Mesenchymal stem cell (in vitro differentiated cells and primary cell): ENCODE measurements around the gene TEKT3.

Experiments used
- DNase-seq: peaks from one replicate; pipeline ENCODE4 v3.0.0-alpha.2; 2013
- H2AFZ ChIP-seq: one replicate; pipeline ENCODE4 v1.6.1; 2013; ENCODE audit warnings: low read depth, mild to moderate bottlenecking, control low read depth, inconsistent platforms, low read length, moderate library complexity
- H2AK5ac ChIP-seq: 2 replicates; pipeline ENCODE4 v1.6.1; 2013; ENCODE audit warnings: low read length, moderate library complexity, mild to moderate bottlenecking, inconsistent platforms; ENCODE audit not compliant: severe bottlenecking
- H2BK120ac ChIP-seq: one replicate; pipeline ENCODE4 v1.6.1; 2013; ENCODE audit warnings: low read depth, mild to moderate bottlenecking, inconsistent platforms, low read length, moderate library complexity
- H2BK12ac ChIP-seq, 2 experiments: one replicate each; pipeline ENCODE4 v1.6.1; 2013; ENCODE audit warnings: inconsistent platforms in 2 of 2, low read length in 2 of 2, mild to moderate bottlenecking in 2 of 2, moderate library complexity in 2 of 2, control low read depth in 1 of 2
- H2BK15ac ChIP-seq: one replicate; pipeline ENCODE4 v1.6.1; 2013; ENCODE audit warnings: mild to moderate bottlenecking, low read depth, inconsistent platforms; ENCODE audit not compliant: poor library complexity, severe bottlenecking
- H2BK5ac ChIP-seq: 2 replicates; pipeline ENCODE4 v1.6.1; 2013; ENCODE audit warnings: low read depth, mild to moderate bottlenecking, low read length, control low read depth, inconsistent platforms; ENCODE audit not compliant: poor library complexity, severe bottlenecking
- H3K14ac ChIP-seq, 2 experiments: one replicate each; pipeline ENCODE4 v1.6.1; 2013; ENCODE audit warnings: inconsistent platforms in 2 of 2, low read length in 2 of 2, control low read depth in 1 of 2, mild to moderate bottlenecking in 1 of 2, moderate library complexity in 1 of 2
- H3K18ac ChIP-seq, 2 experiments: one replicate each; pipeline ENCODE4 v1.6.1; 2013; ENCODE audit warnings: inconsistent platforms in 2 of 2, low read length in 2 of 2, control low read depth in 1 of 2, low read depth in 1 of 2, mild to moderate bottlenecking in 1 of 2
- H3K23ac ChIP-seq, 2 experiments: one replicate each; pipeline ENCODE4 v1.6.1; 2013; ENCODE audit warnings: inconsistent platforms in 2 of 2, low read length in 2 of 2, mild to moderate bottlenecking in 2 of 2, moderate library complexity in 2 of 2, control low read depth in 1 of 2
- H3K27ac ChIP-seq: 2 replicates; pipeline ENCODE4 v1.5.1; 2013; ENCODE audit warnings: mild to moderate bottlenecking, moderate library complexity, low read length, control low read depth, inconsistent platforms; ENCODE audit not compliant: poor library complexity, severe bottlenecking
- H3K27me3 ChIP-seq, 2 experiments: 2 replicates each; pipeline versions ENCODE4 v1.6.1 to v1.7.0; 2013; ENCODE audit warnings: low read length in 2 of 2, mild to moderate bottlenecking in 2 of 2, moderate library complexity in 2 of 2, control low read depth in 1 of 2, inconsistent platforms in 1 of 2; ENCODE audit not compliant: control insufficient read depth in 1 of 2, insufficient read depth in 1 of 2
- H3K36me3 ChIP-seq, 2 experiments: 2 replicates each; pipeline versions ENCODE4 v1.6.1 to v1.7.0; 2013; ENCODE audit warnings: low read length in 2 of 2, control low read depth in 1 of 2, inconsistent platforms in 1 of 2, low read depth in 1 of 2, mild to moderate bottlenecking in 1 of 2; ENCODE audit not compliant: insufficient read depth in 2 of 2, control insufficient read depth in 1 of 2
- H3K4ac ChIP-seq, 2 experiments: one replicate each; pipeline ENCODE4 v1.6.1; 2013; ENCODE audit warnings: inconsistent platforms in 2 of 2, low read length in 2 of 2, mild to moderate bottlenecking in 2 of 2, moderate library complexity in 2 of 2, control low read depth in 1 of 2, low read depth in 1 of 2
- H3K4me1 ChIP-seq: 2 replicates; pipeline ENCODE4 v1.6.1; 2013; ENCODE audit warnings: low read depth, low read length, control low read depth; ENCODE audit not compliant: control insufficient read depth, insufficient read depth
- H3K4me2 ChIP-seq: 2 replicates; pipeline ENCODE4 v1.6.1; 2013; ENCODE audit warnings: low read length, mild to moderate bottlenecking, inconsistent platforms; ENCODE audit not compliant: poor library complexity, severe bottlenecking
- H3K4me3 ChIP-seq, 2 experiments: 2 replicates each; pipeline versions ENCODE4 v1.5.1 to v1.7.0; 2013; ENCODE audit warnings: low read length in 2 of 2, mild to moderate bottlenecking in 2 of 2, control low read depth in 1 of 2, low read depth in 1 of 2; ENCODE audit not compliant: insufficient read depth in 1 of 2
- H3K79me1 ChIP-seq: replicated peaks from 2 replicates; pipeline ENCODE4 v1.6.1; 2013; ENCODE audit warnings: mild to moderate bottlenecking, control low read depth, low read length, inconsistent platforms; ENCODE audit not compliant: poor library complexity, severe bottlenecking
- H3K9ac ChIP-seq: 2 replicates; pipeline ENCODE4 v1.7.0; 2013; ENCODE audit warnings: mild to moderate bottlenecking, low read length, moderate library complexity
- H3K9me3 ChIP-seq: 2 replicates; pipeline ENCODE4 v1.7.0; 2013; ENCODE audit warnings: mild to moderate bottlenecking, low read length; ENCODE audit not compliant: control insufficient read depth
- H4K8ac ChIP-seq: one replicate; pipeline ENCODE4 v1.6.1; 2013; ENCODE audit warnings: inconsistent platforms, mild to moderate bottlenecking, low read length, moderate library complexity
- H4K91ac ChIP-seq: one replicate; pipeline ENCODE4 v1.6.1; 2013; ENCODE audit warnings: mild to moderate bottlenecking, low read length, inconsistent platforms
- WGBS: methylation state at CpG from one replicate; pipeline ENCODE4 v1.1.7; 2013; ENCODE audit warnings: mixed read lengths; 5-methylcytosine and 5-hydroxymethylcytosine counted together

Gene TEKT3

GRCh38 chr17:15267996-15268395 lies 73.4 kb downstream of the TEKT3 start:
- H3K36me3 ChIP-seq: no peaks in the 10 kb centered on the region
- H3K27me3 ChIP-seq: no peaks in the 10 kb centered on the region
- H3K4me2 ChIP-seq: no peak overlapping the region
- H3K9ac ChIP-seq: no peak overlapping the region
- H3K9me3 ChIP-seq: no peaks in the 10 kb centered on the region
- no peaks in the 10 kb centered on the region for H3K79me1 ChIP-seq
- no peak overlapping the region for H3K14ac ChIP-seq
- no peak overlapping the region for H4K8ac ChIP-seq
- 78% methylated on average over 2 of the region's 3 CpGs for WGBS
- no peak overlapping the region for H3K23ac ChIP-seq
- no peak overlapping the region for H2AK5ac ChIP-seq
- H3K4ac ChIP-seq: no peak overlapping the region
- no peak overlapping the region for H3K18ac ChIP-seq
- no peak overlapping the region for H2AFZ ChIP-seq
- no peak overlapping the region for H4K91ac ChIP-seq
- no peak overlapping the region for H2BK12ac ChIP-seq
- H2BK15ac ChIP-seq: no peak overlapping the region
- H2BK120ac ChIP-seq: no peak overlapping the region
- DNase-seq: no peak
- H3K4me3 ChIP-seq: no peak overlapping the region
- H2BK5ac ChIP-seq: no peak overlapping the region
- H3K4me1 ChIP-seq: peaks cover 12% of the 10 kb centered on the region
- no peak overlapping the region for H3K27ac ChIP-seq

GRCh38 chr17:15266325-15267125 lies 74.9 kb downstream of the TEKT3 start:
- peak overlapping the region in 1 of 2 experiments; percentile 28 for H3K18ac ChIP-seq
- no peaks in the 10 kb centered on the region for H3K27me3 ChIP-seq
- no peak overlapping the region for H2BK5ac ChIP-seq
- H3K4ac ChIP-seq: no peak overlapping the region
- H2BK15ac ChIP-seq: no peak overlapping the region
- H2AK5ac ChIP-seq: no peak overlapping the region
- H2BK120ac ChIP-seq: no peak overlapping the region
- H3K4me3 ChIP-seq: no peak overlapping the region
- no peak overlapping the region for H2AFZ ChIP-seq
- no peak for DNase-seq
- H3K14ac ChIP-seq: no peak overlapping the region
- H3K79me1 ChIP-seq: no peaks in the 10 kb centered on the region
- H3K9me3 ChIP-seq: no peaks in the 10 kb centered on the region
- no peaks in the 10 kb centered on the region for H3K36me3 ChIP-seq
- H4K91ac ChIP-seq: no peak overlapping the region
- peak overlapping the region in 1 of 2 experiments; percentile 2 for H2BK12ac ChIP-seq
- H3K4me2 ChIP-seq: no peak overlapping the region
- WGBS: 92% methylated on average over 13 of the region's 13 CpGs
- no peak overlapping the region for H4K8ac ChIP-seq
- no peak overlapping the region for H3K23ac ChIP-seq
- no peak overlapping the region for H3K27ac ChIP-seq
- H3K4me1 ChIP-seq: peaks cover 12% of the 10 kb centered on the region
- no peak overlapping the region for H3K9ac ChIP-seq

- Histone ChIP-seq H3K4me3 (peak within 1 kb of the TSS in 1 of 2 experiments; percentile 92), H3K18ac (no peak within 1 kb of the TSS), H4K91ac (peak within 1 kb of the TSS; percentile 25), H2BK120ac (no peak within 1 kb of the TSS), H3K9ac (peak within 1 kb of the TSS; percentile 96), H3K79me1 (no peaks in the 10 kb centered on the region), H3K4me2 (no peak within 1 kb of the TSS), H2BK5ac (no peak within 1 kb of the TSS), H2BK12ac (peak within 1 kb of the TSS in 1 of 2 experiments; percentile 45), H4K8ac (no peak within 1 kb of the TSS), H2AFZ (no peak within 1 kb of the TSS), H3K27ac (no peak within 1 kb of the TSS), H3K4ac (no peak within 1 kb of the TSS), H2BK15ac (no peak within 1 kb of the TSS), H3K36me3 (peaks cover 0 to 1% of the 10 kb centered on the region in 2 experiments), H3K4me1 (peaks cover 14% of the 10 kb centered on the region), H2AK5ac (no peak within 1 kb of the TSS), H3K9me3 (no peaks in the 10 kb centered on the region), H3K23ac (no peak within 1 kb of the TSS), H3K14ac (no peak within 1 kb of the TSS), H3K27me3 (no peaks in the 10 kb centered on the region)
- DNase-seq: no peak
- 93% methylated on average over 6 of the region's 6 CpGs for WGBS
Measured at GRCh38 chr17:15265131-15265530, 76.3 kb downstream of the TEKT3 start, which contains the start of gene PMP22. TSS of gene PMP22 (minus strand) at chr17:15265326. CDS start at chr17:15260727, 4,599 bp downstream.

GRCh38 chr17:15264542-15264941 lies 76.9 kb downstream of the TEKT3 start:
- Histone ChIP-seq H3K9ac (peak overlapping the region; percentile 96), H3K18ac (no peak overlapping the region), H3K4me1 (peaks cover 14% of the 10 kb centered on the region), H3K79me1 (no peaks in the 10 kb centered on the region), H3K23ac (no peak overlapping the region), H2AFZ (no peak overlapping the region), H3K14ac (no peak overlapping the region), H3K9me3 (no peaks in the 10 kb centered on the region), H3K36me3 (peaks cover 0 to 5% of the 10 kb centered on the region in 2 experiments), H3K4ac (no peak overlapping the region), H2BK120ac (no peak overlapping the region), H4K91ac (peak overlapping the region; percentile 25), H3K4me2 (no peak overlapping the region), H3K27ac (no peak overlapping the region), H2BK5ac (no peak overlapping the region), H2BK15ac (no peak overlapping the region), H2BK12ac (peak overlapping the region in 1 of 2 experiments; percentile 45), H2AK5ac (no peak overlapping the region), H4K8ac (no peak overlapping the region), H3K4me3 (peak overlapping the region in 1 of 2 experiments; percentile 92), H3K27me3 (no peaks in the 10 kb centered on the region)
- DNase-seq: no peak
- 84% methylated on average over 2 of the region's 2 CpGs for WGBS
